ENCODE measurements around the gene SLC16A1.

GRCh38 chr1:112937070-112937469 is 18.9 kb downstream of the SLC16A1 start:
- no peak for TF ChIP-seq CTCF (IDR thresholded peaks at IDR 0.05)
- no peak for TF ChIP-seq POLR2A (IDR thresholded peaks at IDR 0.05)
- no peak for TF ChIP-seq EP300 (IDR thresholded peaks at IDR 0.05)

Measured in tibial nerve (tissue), 4 donors.